ENCODE measurements around the gene NRXN3.

- no peak for TF ChIP-seq CTCF (IDR thresholded peaks at IDR 0.05; ENCODE audit: low read length)
- no peak for TF ChIP-seq EZH2 (IDR thresholded peaks at IDR 0.05; ENCODE audit: borderline replicate concordance, low read length)
Observed at GRCh38 chr14:79758985-79759384, 1588.8 kb downstream of the NRXN3 start.

Measured in OCI-LY1 (cell line).